Lung (tissue), 12 donors: ENCODE measurements around the gene CLASP2. TPM values are rescaled to one million over a fixed set of nuclear protein-coding genes. Genes with fewer than 3 reads are reported as not detected.

Experiments used
- ATAC-seq: fragments of 200-7000 bp; cut with Tn5 transposase; one replicate; pipeline ENCODE4 v1.9.1; 2020; ENCODE audit warnings: moderate number of reproducible peaks; ENCODE audit not compliant: insufficient read depth, low FRiP score
- DNase-seq, 3 donors: peaks; one replicate each; pipeline ENCODE4 v3.0.0-alpha.2; 2013 to 2017
- H3K27ac ChIP-seq, 2 donors: one replicate each; pipeline ENCODE4 v1.5.1; 2013; ENCODE audit warnings: mild to moderate bottlenecking in 2 of 2, moderate library complexity in 2 of 2, control low read depth in 1 of 2, inconsistent platforms in 1 of 2, low read depth in 1 of 2, low read length in 1 of 2
- H3K27me3 ChIP-seq, 3 donors: one replicate each; pipeline ENCODE4 v1.5.1; 2013; ENCODE audit warnings: low read length in 2 of 3; ENCODE audit not compliant: control insufficient read depth in 3 of 3, insufficient read depth in 3 of 3
- H3K36me3 ChIP-seq, 4 donors: one replicate each; pipeline ENCODE4 v1.5.1; 2013; ENCODE audit warnings: low read length in 4 of 4, mild to moderate bottlenecking in 1 of 4, moderate library complexity in 1 of 4; ENCODE audit not compliant: control insufficient read depth in 4 of 4, insufficient read depth in 4 of 4
- H3K4me1 ChIP-seq, 5 donors: one replicate each; pipeline ENCODE4 v1.5.1; 2013; ENCODE audit warnings: low read length in 5 of 5, mild to moderate bottlenecking in 2 of 5, moderate library complexity in 1 of 5; ENCODE audit not compliant: control insufficient read depth in 5 of 5, insufficient read depth in 5 of 5
- H3K4me3 ChIP-seq: one replicate; pipeline ENCODE4 v1.5.1; 2013; ENCODE audit warnings: mild to moderate bottlenecking, control low read depth, moderate library complexity
- H3K9ac ChIP-seq, 2 donors: one replicate each; pipeline ENCODE4 v1.5.1; 2013; ENCODE audit warnings: low read length in 2 of 2, control low read depth in 1 of 2; ENCODE audit not compliant: insufficient read depth in 1 of 2
- H3K9me3 ChIP-seq, 4 donors: one replicate each; pipeline ENCODE4 v1.5.1; 2013; ENCODE audit warnings: low read length in 3 of 4, mild to moderate bottlenecking in 1 of 4, moderate library complexity in 1 of 4; ENCODE audit not compliant: control insufficient read depth in 4 of 4, insufficient read depth in 3 of 4
- CTCF ChIP-seq: IDR thresholded peaks from 2 replicates; pipeline ENCODE4 v1.5.1; 2012; ENCODE audit warnings: mild to moderate bottlenecking; ENCODE audit errors: control extremely low read depth, extremely low read depth
- WGBS, 2 donors: extraction: QIAGEN DNeasy Blood & Tissue Kit; methylation state at CpG; one replicate each; pipeline ENCODE4 v1.1.7; 2013; 5-methylcytosine and 5-hydroxymethylcytosine counted together
- polyA plus RNA-seq, 2 donors: library from polyadenylated mRNA; stranded (reverse); fragments of 200-250 nt; gene quantifications; one replicate each; pipeline ENCODE4 v1.2.1, GENCODE V29; 2013
- total RNA-seq, 2 donors: library from RNA; depleted of rRNA in 1 of 2; stranded (reverse); fragments of >200 nt in 1 of 2; gene quantifications; one replicate each; pipeline ENCODE4 v1.2.1, GENCODE V29; 2014 to 2021
- donor health status: control.
- donor health status: control.
- donor health status: Bipolar disorder and iron deficiency.
- donor health status: healthy.
- donor health status: DM: yes; HTN: yes; CAD: no.

Gene CLASP2
- total and polyA plus RNA-seq, 4 donors, result 10.4 to 165 (median 35.6) TPM

- DNase-seq, result no peak
- Histone ChIP-seq H3K4me1 (peaks cover 0 to 1% (median 0%) of the 10 kb centered on the region in 5 donors), H3K4me3 (no peak overlapping the region), H3K27me3 (no peaks in the 10 kb centered on the region), H3K27ac (no peak overlapping the region), H3K9ac (no peak overlapping the region), H3K36me3 (peaks cover 4 to 24% (median 12%) of the 10 kb centered on the region in 4 donors), H3K9me3 (no peaks in the 10 kb centered on the region)
- 73 to 75% methylated on average over 3 of the region's 3 CpGs for WGBS, 2 donors
- no peak for ATAC-seq
- TF ChIP-seq CTCF, result no peak
Observed at GRCh38 chr3:33586402-33586801, 131.7 kb downstream of the CLASP2 start.

GRCh38 chr3:33582234-33582633, 135.8 kb downstream of the CLASP2 start:
- no peak for TF ChIP-seq CTCF
- H3K27ac ChIP-seq, result no peak overlapping the region
- no peaks in the 10 kb centered on the region for H3K9me3 ChIP-seq
- H3K9ac ChIP-seq, result no peak overlapping the region
- 94 to 97% methylated on average over 3 of the region's 3 CpGs for WGBS, 2 donors
- H3K27me3 ChIP-seq, result no peaks in the 10 kb centered on the region
- H3K36me3 ChIP-seq, result peaks cover 3 to 22% (median 7%) of the 10 kb centered on the region in 4 donors
- H3K4me3 ChIP-seq, result no peak overlapping the region
- no peaks in the 10 kb centered on the region for H3K4me1 ChIP-seq
- ATAC-seq (no peak), DNase-seq (no peak)

GRCh38 chr3:33581666-33582065, 136.4 kb downstream of the CLASP2 start:
- 90 to 91% methylated on average over 10 of the region's 10 CpGs for WGBS, 2 donors
- Histone ChIP-seq H3K27ac (no peak overlapping the region), H3K4me1 (no peaks in the 10 kb centered on the region), H3K4me3 (no peak overlapping the region), H3K9ac (no peak overlapping the region), H3K27me3 (no peaks in the 10 kb centered on the region), H3K9me3 (no peaks in the 10 kb centered on the region), H3K36me3 (peaks cover 3 to 24% (median 7%) of the 10 kb centered on the region in 4 donors)
- no peak for ATAC-seq
- DNase-seq, result no peak
- no peak for TF ChIP-seq CTCF

GRCh38 chr3:33579840-33580239, 138.2 kb downstream of the CLASP2 start:
- Histone ChIP-seq H3K4me3 (no peak overlapping the region), H3K27ac (no peak overlapping the region), H3K27me3 (no peaks in the 10 kb centered on the region), H3K9ac (no peak overlapping the region), H3K9me3 (no peaks in the 10 kb centered on the region), H3K4me1 (no peaks in the 10 kb centered on the region), H3K36me3 (peaks cover 3 to 24% (median 9%) of the 10 kb centered on the region in 4 donors)
- WGBS, 2 donors, result 96 to 98% methylated on average over 2 of the region's 2 CpGs
- DNase-seq (no peak), ATAC-seq (no peak)
- TF ChIP-seq CTCF, result no peak
